Epithelial cell of esophagus (primary cell): ENCODE results near the gene SATB2.

Experiments
- DNase-seq: peaks from one replicate; pipeline ENCODE4 v3.0.0; 2010; ENCODE audit warnings: low read depth
- H3K4me3 ChIP-seq: 2 replicates; pipeline ENCODE4 v1.5.1; 2011; ENCODE audit warnings: mild to moderate bottlenecking, low read length, control low read depth
- CTCF ChIP-seq: IDR thresholded peaks from 2 replicates; pipeline ENCODE4 v1.5.1; 2011; ENCODE audit warnings: low read depth, mild to moderate bottlenecking, low read length, control low read depth, inconsistent platforms; ENCODE audit not compliant: insufficient read depth; ENCODE audit errors: missing control alignments

The SATB2 gene

DNA sequence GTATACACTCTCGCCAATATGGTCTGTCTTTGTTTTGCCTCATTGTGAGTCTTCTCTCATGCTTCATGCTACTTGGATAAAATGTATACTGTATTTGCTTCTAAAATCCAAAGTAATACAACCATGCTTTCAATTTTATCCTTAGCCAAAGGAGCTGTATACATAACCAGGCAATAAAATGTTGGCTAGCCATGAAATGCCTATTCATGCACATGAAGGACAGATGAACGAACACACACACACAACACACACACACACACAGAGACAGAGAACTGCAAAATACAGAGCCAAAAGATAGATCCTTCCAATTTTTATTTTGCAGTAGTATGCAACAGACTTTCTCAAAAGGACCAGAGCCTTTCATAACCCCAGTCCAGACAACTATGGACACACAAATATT, 113.7 kb downstream of the SATB2 start:
- no peak overlapping the region for H3K4me3 ChIP-seq
- DNase-seq: no peak
- TF ChIP-seq CTCF: no peak

DNA sequence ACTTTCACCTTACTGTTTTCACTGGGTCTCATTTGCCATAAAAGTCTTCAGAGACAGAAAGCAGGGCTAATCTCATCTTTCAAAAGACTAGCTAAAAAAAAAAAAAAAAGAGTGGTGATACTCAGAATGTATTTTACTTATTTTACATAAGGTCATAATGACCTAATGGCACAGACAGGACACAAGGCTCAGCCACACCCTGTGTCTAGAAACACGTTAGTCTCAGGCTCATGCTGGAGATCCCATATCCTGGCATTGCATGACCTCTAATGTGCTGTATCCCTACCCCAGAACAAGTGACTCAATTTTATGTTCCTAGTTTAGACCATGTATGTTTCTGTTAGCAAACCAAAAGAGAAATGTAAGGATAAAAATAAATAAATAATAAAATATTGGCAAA, 115.4 kb downstream of the SATB2 start:
- H3K4me3 ChIP-seq: no peak overlapping the region
- DNase-seq: no peak
- TF ChIP-seq CTCF: no peak

- no peak overlapping the region for H3K4me3 ChIP-seq
- TF ChIP-seq CTCF: no peak
- no peak for DNase-seq
Observed at GRCh38 chr2:199341123-199341522, 116.6 kb downstream of the SATB2 start.

- H3K4me3 ChIP-seq: no peak overlapping the region
- DNase-seq: no peak
- TF ChIP-seq CTCF: no peak
Observed at GRCh38 chr2:199339891-199340605, 117.7 kb downstream of the SATB2 start.

DNA sequence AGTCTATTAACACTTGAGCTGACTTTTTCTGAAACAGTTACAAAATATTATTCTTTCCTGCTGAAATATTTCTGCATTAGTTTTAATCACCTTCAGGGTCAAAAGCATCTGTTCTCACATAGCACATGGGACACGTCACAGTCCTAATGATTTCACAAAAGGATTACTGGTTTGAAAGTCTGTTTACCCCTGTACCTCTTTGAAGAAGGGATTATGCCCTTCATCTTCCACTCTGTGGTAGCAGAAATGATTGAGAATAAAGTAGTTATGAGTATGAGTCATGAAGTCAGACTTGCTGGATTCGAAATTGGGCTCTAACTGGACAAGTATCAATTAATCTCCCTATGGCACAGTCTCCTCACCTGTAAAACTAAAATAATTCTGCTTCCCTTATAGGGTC, 121.2 kb downstream of the SATB2 start:
- TF ChIP-seq CTCF: no peak
- no peak overlapping the region for H3K4me3 ChIP-seq
- DNase-seq: no peak

DNA sequence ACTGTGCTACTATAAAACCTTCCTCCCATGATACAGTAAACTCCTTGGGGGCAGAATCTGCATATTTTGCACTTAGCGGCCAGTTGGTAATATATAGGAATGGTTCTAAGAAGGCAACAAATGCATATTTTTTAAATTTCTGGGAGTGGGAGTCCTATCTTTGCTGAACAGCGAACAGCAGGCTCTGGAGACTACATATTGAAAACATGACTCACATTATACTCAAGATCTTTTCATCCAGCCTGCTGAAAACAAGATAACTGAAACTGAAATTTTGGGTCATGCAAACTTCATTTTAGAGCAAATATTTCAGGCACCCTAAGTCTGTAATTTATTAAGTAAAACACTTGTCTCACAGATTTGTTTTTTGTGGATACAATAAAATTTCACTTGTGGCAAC, 122.2 kb downstream of the SATB2 start:
- no peak for TF ChIP-seq CTCF
- no peak for DNase-seq
- H3K4me3 ChIP-seq: no peak overlapping the region

- TF ChIP-seq CTCF: no peak
- no peak overlapping the region for H3K4me3 ChIP-seq
- no peak for DNase-seq
Observed at GRCh38 chr2:199329466-199329865, 128.3 kb downstream of the SATB2 start.
